Activated gamma-delta T cell (primary cell): ENCODE measurements around the gene TLCD5.
A peak's percentile ranks its signal among the peaks of the same experiment; 100 is the strongest.

Experiments
- DNase-seq: peaks from one replicate; lab custom pipeline; 2025; lab: John Stamatoyannopoulos, UW

TLCD5 gene

GRCh38 chr11:120307476-120307875 is 17.6 kb upstream of the TLCD5 start:
- no peak for DNase-seq

GRCh38 chr11:120308081-120308480 is 17.0 kb upstream of the TLCD5 start:
- DNase-seq, result no peak

DNA sequence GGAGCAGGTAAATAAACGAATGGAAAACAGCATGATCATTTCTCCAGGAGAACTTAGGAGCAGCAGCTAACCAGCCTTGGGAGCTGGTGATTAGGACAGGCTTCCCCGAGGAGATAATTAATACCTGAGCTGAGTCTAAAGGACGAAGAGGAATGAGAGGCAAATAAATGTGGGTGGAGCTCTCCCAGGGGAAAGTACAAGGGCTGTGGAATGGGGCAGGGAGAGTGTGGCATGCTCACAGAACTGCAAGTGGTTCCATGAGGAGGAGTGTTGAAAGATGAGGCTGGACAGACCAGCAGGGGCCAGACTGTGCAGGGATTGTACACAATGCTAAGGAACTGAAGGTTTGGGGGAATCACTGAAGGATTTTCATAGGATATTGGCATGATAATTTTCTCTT is 14.2 kb upstream of the TLCD5 start:
- DNase-seq, result no peak

DNA sequence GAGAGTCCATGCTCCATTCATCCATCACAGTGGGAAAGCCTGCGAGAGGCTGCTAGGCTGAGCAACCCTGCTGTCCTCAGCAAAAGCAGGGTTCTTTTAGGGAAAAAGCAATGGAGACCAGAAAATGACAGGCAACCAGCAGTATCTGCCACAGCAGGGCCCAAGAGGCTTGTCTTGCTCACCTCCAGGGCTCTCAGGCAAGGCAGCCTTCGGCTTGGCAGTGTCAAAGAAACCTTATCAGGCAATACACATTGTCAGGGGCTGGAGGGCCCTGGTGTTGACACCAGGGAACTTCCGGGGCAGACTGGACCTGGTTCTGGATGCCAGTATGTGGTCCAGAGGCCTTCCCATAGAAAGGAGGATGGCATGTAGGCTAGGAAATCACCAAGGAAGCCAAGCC is 10.2 kb upstream of the TLCD5 start:
- DNase-seq, result no peak

GRCh38 chr11:120316880-120317688 is 8.0 kb upstream of the TLCD5 start:
- no peak for DNase-seq

GRCh38 chr11:120317689-120318480 is 7.2 kb upstream of the TLCD5 start:
- no peak for DNase-seq

GRCh38 chr11:120318906-120319305 is 6.2 kb upstream of the TLCD5 start:
- no peak for DNase-seq

GRCh38 chr11:120326228-120326627 is 1.1 kb downstream of the TLCD5 start:
- no peak for DNase-seq

DNA sequence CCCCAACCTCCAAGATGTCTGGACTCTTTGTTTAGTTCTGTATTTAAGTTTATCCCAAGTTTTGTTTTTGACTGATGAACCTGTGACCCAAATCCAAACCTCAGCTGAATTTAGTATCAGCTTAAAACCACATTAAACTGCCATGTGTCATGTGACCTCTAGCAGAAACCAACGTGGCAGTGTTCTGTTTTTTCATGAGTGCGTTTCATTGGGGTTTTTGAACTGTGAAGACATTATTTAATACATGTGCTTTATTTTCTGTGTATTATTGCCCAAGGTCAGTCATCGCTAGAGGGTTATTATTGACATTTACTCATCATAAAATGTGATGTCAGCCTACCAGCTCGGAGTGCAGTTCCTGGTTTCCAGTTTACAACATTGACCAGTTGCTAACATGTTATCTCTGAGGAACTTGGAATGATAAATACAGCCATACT is 1.8 kb downstream of the TLCD5 start:
- DNase-seq, result no peak

GRCh38 chr11:120327311-120327710 is 2.2 kb downstream of the TLCD5 start:
- no peak for DNase-seq

GRCh38 chr11:120329556-120329955 is 4.5 kb downstream of the TLCD5 start:
- DNase-seq, result no peak

DNA sequence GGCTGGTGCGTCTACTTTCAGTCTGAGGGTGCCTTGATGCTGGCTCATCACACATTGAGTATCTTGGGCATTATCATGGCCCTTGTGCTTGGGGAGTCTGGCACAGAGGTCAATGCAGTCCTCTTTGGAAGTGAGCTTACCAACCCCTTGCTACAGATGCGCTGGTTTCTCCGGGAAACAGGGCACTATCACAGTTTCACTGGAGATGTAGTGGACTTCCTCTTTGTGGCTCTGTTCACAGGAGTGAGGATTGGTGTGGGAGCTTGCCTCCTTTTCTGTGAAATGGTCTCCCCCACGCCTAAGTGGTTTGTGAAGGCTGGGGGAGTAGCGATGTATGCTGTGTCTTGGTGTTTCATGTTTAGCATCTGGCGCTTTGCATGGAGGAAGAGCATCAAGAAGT is 4.9 kb downstream of the TLCD5 start:
- DNase-seq, result no peak

GRCh38 chr11:120331301-120331996 is 6.3 kb downstream of the TLCD5 start:
- no peak for DNase-seq

DNA sequence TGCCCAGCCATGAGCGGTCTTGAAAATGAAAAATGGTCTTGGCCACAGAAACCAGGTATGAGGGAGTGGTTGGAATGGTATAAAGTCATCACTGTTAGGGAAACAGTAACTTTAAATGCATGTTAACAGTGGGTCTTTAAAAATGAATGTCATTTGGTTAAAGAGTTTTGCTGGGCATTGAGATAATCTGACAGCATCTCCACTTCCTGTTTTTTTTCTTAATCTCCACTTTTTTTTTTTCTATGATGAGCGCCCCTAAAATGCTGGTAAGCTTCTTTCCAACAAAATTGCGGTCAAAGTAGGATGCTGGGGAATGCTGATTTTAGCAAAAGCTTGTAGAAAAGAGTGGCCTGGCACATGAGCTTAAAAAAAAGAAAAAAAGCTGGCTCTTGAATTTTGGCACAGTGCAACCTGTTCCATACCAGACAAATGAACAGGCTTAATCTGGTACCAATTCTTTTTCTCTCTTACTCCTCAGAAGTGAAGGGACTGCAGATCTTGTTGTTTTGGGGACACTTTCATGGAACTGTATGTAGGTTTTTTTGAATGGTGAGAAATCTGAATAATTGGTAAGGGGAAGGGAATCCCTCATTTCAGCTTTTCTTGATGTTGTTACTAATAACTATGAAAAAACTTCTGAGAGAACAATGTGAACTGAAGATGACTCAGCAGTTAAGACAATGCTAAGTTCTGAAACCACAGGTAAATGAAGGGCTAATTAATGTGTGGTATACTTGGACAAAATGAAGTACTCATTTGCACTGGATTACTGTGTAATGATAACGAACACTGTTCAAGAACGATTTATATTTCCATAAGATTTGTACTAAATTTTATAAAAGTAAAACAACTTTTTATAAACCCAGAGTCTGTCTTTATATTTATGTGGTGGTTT is 8.0 kb downstream of the TLCD5 start:
- no peak for DNase-seq

DNA sequence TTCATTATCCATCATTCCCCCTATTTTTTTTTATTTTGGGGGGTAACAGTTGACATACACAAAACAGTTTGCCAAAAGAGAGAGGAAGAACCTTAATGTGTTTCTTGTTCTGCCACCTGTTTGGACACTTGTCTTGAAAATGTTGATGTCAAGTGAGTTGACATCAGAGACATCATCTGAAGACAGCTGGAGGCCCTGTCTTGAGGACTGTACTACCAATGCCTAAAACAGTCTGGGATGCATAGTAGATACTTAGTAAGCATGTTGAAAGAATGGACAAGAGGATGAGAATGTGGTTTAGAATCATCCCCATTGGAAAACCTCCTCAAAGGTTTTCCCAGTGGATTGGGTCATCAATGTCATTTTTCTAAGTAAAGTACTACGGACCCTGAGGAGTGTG is 8.7 kb downstream of the TLCD5 start:
- no peak for DNase-seq

- DNase-seq, result no peak
Measured at GRCh38 chr11:120334332-120334731, 9.2 kb downstream of the TLCD5 start.

- no peak for DNase-seq
Measured at GRCh38 chr11:120334894-120335462, 9.9 kb downstream of the TLCD5 start.

GRCh38 chr11:120335556-120335907 is 10.4 kb downstream of the TLCD5 start:
- DNase-seq, result no peak

DNA sequence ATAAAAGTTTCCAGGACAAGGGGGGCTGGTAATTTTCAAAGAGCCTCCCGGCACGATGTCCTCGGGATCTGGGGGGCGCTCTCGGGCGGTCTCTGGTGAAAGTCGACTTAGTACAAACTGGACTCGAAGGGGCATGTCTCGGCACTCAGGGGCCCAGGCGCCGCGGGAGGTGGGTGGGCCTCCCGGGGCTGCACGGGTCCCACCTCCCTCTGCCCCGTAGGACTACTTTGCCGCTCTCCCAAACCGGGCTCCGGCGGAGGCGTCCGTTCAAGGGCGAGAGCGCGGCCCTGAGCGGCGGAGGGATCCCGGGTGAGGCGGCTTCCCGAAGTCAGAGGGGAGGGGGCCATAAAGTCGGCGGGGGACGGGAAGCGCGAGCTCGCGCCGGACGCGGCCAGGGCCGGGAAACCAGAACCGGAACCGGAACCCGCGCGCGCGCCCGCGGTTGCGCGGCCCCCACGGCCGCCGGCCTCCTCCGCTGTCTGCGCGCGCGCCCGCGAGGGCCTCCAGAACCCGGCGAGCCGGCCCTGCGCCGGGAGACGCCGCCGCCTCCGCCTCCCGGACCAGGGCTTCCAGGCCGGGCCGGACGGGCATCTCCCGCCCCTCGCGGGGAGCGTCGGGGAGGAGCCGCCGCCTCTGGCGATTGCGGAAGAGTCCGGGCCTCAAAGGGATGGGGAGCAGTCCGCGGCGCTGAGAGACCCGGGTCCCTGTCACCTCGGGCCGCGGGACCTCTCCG is 11.0 kb downstream of the TLCD5 start, which contains the start of gene ARHGEF12:
Gene ARHGEF12, plus strand, starts transcription at position 506 of the 733 bp plus-strand sequence. CDS start 831 bp downstream, outside the sequence.
- peak; percentile 58 for DNase-seq

DNA sequence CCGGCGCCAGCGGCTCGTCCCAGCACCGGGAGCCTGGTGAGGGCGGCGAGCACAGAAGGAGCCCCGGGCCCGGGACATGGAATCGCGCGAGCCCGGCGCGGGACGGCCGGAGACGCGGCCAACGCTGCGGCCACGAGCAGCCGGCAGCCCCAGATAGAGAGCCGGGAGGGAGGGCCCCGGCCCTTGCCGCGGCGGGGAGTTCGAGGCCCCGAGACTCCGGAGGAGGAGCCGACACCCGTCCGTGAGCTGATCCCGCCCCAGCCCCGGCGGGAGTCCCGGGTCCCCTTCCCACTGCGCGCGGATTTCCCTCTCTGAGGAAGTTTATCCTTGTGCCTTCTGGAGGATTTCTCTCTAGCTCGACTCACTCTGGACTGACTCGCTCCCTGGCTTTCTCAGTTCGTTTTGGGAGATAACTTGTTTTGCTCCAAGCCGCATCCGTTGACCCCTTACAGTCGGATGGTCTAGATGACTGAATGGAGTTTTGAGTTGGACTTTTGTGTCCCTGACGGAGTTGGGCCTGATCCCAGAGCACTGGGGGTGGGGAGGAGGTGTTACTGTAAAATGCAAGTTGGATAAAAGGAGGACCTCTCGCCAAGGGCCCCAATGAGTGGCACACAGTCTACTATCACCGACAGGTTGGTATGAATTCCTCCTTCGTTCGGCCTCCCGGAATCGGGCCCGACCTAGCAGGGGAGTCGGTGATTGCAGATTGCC is 11.7 kb downstream of the TLCD5 start:
- no peak for DNase-seq
